ENCODE measurements around the gene USP46.

Gene USP46

DNA sequence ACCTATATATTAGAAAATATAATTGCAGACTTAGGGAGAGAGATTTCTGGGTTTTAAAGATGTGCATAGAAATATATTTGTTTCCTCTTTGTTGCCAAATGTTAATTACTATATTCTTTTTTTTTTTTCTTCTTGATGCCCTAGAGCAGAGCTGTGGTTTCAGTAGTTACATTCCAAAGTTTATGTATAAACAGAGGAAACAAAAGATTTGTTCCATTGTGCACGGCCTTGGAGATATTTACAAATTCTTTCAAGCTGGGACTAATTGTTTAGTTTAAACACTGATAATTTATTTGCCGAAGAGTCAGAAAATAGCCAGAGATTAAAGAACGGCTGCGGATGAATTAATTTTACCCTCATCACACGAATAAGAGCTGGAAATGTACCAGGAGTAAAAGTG is 85.1 kb downstream of the USP46 start:
- DNase-seq (ENCODE audit: low read depth in 2 of 2): no peak

DNA sequence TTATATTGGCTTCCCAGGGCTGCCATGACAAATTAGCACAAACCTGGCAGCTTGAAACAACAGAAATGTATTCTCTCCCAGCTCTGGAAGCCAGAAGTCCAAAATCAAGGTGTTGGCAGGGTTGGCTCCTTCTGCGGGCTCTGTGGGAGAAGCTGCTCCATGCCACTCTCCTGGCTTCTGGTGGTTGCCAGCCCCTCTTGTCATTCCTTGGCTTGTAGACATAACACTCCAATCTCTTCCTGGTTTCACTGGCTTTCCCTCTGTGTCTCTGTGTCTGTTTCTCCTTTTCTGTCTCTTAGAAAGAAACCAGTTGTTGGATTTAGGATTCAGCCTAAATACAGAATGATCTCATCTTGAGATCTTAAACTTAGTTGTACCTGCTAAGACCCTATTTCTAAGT is 85.5 kb downstream of the USP46 start:
- no peak for DNase-seq (ENCODE audit: low read depth in 2 of 2)

DNA sequence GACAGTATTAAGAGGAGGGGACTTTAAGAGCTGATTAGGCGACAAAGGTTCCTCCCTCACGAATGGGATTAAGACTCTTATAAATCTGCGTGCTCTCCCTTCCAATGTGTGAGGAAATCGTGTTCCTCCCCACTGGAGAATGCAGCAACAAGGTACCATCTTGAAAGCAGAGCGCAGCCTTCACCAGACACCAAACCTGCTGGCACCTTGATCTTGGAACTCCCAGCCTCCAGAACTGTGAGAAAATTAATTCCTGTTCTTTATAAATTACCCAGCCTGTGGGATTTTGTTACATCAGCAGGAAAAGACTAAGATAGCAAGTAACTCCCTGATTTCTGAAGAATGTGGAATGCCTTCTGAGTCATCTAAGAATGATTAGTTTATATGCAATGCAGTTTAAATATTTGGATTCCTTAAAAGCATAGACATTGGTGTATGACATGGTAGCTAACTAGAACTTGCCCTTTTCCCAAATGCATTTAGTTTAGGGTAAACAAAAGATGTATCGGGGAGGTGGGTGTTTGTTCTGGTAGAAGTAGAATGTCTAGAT is 86.1 kb downstream of the USP46 start:
- no peak for DNase-seq (ENCODE audit: low read depth in 2 of 2)

DNA sequence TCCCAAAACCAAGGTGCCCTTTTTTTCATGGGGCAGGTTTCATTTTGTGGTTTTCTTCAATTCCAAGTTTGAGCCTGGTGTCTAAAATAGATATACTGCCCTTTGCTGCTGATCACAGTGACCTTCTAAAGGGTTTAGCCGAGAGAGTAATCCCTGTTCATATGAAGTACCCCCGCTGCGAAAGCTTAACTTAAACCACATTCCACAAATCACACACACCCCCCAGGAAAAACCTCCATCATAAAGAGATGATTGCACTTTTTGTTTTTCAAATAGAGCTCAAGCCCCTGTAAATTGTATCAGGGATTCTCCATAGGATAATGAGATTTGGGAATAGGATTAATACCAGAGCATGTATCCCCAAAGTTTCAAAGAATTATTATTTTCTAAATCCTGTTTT is 90.8 kb downstream of the USP46 start:
- DNase-seq (ENCODE audit: low read depth in 2 of 2): no peak

DNA sequence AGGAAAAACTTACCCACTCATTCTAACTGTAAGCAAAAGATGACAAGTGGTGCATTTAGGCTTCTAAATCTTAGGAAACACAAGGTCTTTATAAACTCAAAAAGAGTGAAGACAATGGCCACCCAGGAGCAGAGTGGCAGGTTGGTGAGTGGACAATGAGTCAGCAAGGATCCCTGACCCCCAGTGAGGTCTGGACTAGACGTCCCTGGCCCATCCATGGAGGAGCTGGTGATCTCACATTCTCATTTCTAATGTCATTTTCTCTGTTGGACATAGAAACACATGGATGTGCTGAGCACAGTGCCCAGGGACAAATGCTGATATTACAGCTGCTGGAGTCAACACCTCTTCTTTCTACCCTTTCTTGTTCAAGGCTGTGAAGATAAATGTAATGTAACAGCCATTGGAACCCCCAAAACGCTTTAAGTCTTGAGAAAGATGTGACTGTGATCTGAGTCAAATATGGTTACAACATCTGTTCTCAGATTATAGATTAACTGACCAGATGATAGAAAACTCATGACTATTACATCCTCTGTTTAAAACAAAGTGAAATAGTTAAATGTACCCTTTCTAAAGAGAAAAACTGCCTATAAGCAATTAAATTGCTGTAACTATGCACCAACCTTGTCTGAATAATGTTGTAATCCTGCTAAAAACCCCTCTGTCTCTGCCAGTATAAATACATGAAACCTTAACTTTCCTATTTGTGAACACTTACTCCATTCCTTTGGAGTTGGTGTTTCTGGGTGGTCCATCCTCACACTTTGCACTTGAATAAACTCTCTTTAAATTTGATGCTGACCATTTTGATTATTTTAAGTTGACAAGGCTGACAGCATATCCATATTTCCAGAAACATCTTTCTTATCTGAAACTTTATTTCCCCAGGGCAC is 92.7 kb downstream of the USP46 start:
- DNase-seq (ENCODE audit: low read depth in 2 of 2): no peak

DNA sequence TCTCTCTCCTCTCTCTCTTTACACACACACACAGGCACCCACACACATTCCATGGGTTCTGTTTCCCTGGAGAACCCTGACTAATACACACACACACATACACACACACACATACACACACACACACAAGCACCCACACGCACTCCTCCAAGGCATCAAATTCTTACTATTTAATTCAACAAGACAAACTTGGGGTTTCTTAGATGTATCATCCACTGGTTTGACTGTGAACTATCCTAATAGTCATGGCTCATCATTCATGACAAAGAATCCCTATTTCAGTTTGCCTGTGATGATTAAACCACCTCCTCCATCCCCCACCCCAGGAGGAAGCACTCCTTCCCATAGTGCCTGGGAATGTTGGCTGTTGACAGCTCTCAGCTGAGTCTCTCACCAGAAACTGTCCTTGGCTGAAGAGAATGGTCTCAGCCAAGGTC is 98.2 kb downstream of the USP46 start:
- no peak for DNase-seq (ENCODE audit: low read depth in 2 of 2)

DNA sequence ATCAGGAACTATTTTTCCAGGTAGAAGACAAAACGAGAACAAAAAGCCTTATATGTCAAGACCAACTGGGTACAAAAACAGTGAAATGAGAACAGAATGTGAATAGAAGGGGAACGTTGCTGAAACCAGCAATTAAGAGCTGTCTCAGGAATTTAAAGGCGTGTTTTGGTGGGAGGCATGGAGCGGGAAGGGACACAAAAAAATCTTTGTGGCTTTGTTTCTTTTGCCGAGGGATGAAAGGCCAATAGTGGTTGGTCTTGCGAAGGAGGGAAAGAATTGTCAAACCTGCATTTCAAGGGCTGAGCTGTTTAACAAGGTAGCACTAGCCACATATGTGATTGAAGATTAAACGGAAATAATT is 103.8 kb downstream of the USP46 start:
- no peak for DNase-seq (ENCODE audit: low read depth in 2 of 2)

DNA sequence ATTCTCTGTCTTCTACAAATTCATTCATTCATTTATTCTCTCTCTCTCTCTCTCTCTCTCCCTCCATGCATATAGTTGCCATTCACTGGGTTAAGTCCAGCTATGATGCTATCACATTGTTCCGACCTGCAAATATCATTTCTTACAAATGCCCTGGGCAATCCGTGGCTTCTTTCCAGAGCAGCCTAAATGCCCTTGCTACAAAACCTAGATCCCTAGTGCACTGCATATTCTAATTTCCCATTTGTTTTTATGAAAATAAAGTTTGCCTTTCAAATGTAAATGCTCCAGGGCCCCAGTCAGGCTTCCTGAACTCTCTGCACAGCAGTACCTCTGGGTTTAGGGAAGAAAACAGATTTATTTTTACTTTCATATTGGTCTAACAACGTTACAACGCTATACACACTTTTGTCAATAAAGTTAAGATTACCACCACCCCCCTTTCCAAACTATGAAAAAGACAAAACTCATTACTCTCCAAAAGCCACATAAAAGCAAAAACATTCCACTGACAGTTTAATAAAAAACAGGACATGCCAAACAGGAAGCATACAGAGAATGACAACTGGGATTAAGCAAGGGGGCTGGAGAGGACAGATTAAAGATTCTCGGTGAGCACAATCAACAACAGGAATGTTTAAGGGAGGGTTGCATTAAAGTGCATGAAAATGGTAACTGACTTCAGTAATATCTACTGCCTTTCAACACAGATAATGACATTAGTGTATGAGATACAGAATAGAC is 104.3 kb downstream of the USP46 start:
- DNase-seq (ENCODE audit: low read depth in 2 of 2): no peak

DNA sequence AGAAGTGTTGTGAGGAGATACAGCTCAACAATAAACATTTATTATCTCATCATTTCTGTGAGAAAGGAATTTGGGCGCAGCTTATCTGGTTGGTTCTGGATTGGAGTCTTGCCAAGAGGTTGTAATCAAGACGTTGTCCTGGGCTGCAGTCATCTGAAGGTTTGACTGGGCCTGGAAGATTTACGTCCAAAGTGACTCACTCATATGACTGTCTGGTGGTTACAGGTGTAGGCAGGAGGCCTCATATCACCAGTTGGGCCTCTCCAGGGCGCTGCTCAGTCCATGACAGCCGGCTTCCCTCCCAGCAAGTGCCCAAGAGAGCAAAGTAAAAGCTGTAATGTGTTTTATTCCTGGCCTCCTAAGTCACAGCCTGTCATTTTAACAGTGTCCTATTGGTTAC is 106.3 kb downstream of the USP46 start:
- no peak for DNase-seq (ENCODE audit: low read depth in 2 of 2)

DNA sequence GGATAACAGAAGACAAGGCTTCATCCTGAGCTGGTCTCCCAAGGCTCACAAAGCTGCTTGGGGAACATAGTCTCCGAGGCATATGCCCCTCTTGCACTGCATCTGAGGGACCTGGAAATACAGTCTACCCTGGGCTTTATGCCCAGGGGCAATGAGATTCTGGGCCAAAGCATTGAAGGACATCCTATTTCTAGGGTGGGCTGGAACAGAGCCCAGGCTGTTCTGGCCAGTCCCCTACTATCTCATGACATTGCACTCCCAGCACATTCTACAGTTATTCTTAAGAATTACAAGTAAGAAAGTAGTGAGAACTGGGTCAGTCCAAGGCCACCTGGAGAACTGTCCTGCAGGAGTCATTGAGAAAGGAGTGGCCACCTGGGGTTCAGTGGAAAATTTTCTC is 107.6 kb downstream of the USP46 start:
- DNase-seq (ENCODE audit: low read depth in 2 of 2): no peak

DNA sequence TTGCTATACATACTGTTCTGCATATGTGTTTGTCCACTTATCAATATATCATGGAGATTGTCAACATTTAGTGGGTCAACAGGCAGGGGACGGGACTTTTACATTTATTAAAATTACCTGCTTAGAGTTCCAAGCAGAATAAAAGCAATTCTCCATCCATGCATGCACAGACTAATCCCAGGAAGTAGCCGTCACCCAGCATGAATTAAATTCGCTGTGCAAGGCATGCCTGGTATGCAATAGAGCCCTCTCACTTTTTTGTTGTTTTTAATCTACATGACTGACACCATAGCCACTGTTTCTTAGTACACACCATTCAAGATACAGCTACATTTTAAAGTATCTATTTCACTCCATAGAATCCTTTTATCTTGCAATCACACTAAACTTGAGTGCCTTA is 108.9 kb downstream of the USP46 start:
- DNase-seq (ENCODE audit: low read depth in 2 of 2): no peak

DNA sequence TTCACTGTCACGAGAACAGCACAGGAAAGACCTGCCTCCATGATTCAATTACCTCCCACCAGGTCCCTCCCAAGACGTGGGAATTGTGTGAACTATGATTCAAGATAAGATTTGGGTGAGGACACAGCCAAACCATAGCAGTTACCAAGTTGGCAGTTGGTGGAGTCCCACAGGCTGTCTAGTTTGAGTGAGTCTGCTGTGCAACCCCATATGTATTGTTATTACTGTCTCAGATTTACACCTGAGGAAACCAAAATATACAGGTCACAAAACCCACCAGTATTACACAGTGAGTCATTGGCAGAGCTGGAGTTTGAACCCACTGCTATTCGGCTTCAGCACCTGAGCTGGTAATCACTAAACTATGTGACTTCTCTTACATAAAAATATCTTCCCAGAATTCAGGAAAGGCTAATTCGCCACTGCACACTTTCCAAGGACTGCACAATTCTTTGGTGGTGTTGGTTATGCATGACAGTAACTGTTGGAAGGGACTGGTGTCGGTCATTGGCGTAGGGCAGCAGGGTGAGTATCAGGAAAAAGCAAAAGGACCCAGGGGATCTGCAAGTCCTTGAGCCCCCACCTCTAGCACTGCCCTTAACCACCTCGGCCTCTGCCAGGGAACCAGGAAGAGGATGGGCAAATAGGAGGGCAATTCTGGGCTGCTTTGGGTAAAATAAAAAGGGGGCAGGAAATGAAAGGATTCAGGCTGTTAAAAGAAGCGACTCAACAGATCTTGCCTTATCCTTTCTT is 110.1 kb downstream of the USP46 start:
- no peak for DNase-seq (ENCODE audit: low read depth in 2 of 2)

DNA sequence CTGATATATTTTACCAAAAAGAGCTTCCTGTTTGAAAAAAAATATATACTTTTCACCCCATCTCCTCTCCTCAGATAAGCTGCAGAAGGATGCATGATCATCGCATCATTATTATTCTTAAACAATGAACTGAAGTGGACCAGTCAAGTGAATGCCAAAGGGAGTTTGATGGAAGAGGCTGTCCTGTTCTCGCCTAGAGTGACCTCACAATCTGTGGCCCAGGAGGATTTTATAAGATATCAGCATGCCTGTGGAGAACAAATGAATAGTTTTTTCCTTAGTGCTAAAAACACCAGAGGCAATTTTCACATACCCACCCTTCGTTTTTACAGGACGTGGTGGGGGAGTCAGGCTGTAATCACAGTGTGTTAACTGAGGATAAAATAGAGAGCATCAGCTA is 112.7 kb downstream of the USP46 start:
- no peak for DNase-seq (ENCODE audit: low read depth in 2 of 2)

DNA sequence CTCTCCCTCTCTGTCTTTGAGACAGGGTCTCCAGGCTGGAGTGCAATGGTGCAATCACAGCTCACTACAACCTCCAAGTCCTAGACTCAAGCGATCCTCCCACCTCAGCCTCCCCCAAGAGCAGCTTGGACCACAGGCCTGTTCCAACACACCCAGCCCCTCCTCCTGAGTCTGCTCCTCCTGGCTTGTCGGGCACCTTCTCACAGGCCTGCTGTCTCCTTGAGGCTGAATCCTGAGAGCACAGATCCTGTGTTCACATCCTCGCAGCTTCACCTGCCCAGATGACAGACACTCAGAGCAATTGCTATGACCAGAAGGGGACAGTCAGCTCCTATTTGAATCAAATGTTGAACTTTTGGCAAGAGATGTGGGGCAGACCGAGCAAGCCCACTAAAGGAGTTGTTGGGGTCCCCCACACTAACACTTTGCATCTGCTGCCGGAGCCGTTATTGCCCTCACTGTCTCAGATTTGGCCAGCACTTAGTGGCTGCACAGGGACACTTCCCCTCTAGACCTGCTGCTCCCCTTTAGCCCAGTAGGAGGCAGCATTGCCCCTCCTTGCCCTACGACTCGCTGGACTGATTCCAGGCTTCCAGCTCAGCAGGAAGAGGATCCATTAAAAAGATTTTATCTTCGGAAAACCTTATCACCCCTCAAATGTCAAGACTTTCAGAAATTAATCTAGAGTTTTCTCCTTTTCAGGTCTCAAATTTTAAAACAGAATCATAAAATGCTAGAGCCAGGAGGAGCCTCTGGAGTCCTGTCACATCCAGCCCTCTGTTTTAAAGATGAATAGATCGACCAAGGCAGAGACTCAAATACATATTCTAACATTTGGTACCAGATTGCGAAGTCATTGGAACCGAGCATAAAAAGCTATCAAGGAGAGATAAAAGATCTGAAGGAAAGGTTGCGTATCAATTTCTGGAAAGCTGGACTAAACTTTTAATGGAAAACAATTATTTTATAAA is 113.7 kb downstream of the USP46 start:
- peak; percentile 4 to 26 for DNase-seq (ENCODE audit: low read depth in 2 of 2)
